Right kidney (tissue), 1 donor: ENCODE results near the gene CPNE9.
A peak's percentile ranks its signal among the peaks of the same experiment; 100 is the strongest.

Source experiments
- DNase-seq: peaks from one replicate; pipeline ENCODE4 v3.0.0-alpha.2; 2016

CPNE9 gene

DNA sequence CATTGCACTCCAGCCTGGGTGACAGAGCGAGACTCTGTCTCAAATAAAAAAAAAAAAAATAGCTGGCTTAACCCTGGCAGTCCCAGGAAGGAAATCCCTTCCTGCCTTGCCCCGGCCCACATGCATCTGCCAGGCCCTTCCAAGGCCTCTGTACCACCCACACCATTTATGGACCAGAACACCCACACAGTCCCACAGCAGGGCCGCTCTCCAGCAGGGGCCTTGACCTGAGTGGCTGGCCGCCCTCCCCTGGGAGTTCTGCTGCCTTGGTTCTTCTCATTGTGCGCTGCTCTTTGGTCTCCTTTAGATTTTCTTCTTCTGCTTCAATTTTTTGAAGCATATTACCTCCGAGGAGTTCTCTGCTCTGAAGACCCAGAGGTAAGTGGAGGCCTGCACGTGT is 16.1 kb upstream of the CPNE9 start:
- no peak for DNase-seq

GRCh38 chr3:9688961-9689360 is 14.7 kb upstream of the CPNE9 start:
- no peak for DNase-seq

DNA sequence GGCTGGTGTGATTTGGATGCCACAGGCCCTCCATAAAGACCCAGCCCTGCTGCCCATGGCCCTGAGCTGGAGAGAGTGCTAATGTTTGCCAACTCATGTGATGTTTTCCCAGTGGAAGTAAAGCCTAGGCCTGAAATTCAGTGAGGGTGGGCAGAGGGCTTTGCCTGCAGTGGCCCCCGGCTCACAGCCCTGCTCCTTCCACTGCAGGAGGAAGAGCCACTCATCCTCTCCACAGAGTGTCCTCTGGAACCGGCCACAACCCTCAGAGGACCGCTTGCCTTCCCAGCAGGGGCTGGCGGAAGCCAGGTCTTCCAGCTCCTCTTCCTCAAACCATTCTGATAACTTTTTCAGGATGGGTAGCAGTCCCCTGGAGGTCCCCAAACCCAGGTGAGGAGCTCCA is 13.9 kb upstream of the CPNE9 start:
- DNase-seq, result no peak

DNA sequence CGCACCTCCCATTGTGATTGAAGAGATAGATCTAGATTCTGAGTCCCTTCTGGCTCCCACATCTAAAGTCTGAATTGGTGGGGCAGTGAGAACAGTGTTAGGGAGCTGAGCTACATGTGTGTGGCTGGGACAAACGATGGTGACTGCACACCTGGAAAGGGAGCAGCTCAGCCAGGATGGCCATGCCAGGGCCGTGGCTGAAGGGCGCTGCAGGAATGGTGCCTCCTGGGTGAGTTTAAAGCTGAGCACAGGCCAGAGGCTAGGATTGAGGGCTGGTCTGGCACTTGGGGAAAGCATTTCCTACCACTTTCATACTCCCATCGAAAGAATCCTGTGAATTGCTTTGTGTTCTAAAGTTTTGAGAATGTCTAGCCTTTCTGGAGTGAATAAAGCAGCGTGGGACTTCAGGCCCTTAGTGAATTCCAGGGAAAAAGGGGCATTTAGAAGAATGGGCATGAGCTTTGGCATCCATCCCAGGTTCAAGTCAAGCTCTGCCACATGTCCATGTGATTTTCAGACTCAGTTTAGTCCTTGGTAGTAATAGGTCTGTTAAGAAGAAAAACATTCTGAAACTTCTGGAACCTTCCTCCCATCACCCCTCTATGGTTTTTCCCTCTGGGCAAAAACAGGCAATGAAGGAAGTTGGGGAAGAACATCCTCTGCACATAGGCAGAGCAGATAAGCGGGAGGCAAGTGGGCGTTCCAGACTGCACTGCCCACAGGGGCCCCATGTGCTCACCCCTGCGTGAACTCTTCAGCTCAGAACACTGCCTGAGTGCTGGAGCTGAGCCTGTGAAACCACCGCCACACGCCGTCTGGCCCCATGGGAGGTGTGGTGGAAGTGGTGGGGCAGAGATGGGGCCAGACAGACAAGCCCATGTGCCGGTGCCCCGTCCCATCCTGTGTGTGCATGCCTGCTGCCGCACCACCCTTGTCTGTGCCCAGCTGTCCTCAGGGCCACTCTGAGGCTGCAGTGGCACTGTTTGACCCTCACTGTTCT is 12.9 kb upstream of the CPNE9 start:
- DNase-seq, result no peak

DNA sequence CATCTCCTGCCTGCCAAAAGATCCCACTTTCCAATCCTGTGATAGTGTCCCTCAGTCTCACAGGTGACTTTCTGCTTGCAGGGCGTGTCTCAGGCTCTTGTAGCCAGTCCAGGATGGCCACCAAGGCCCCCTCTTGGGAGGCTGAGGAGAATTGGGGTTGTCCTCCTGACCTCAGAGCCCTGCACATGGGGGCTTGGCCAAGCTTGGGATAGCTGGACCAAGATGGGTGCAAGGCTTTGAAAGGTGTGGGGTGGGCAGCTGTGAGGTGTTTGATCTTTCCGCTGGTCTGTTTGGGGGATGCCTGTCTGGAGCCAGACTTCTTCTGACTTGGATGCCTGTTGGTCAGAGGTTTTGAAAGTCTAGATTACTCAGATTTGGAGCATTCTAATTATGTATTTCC is 12.0 kb upstream of the CPNE9 start:
- DNase-seq, result no peak

DNA sequence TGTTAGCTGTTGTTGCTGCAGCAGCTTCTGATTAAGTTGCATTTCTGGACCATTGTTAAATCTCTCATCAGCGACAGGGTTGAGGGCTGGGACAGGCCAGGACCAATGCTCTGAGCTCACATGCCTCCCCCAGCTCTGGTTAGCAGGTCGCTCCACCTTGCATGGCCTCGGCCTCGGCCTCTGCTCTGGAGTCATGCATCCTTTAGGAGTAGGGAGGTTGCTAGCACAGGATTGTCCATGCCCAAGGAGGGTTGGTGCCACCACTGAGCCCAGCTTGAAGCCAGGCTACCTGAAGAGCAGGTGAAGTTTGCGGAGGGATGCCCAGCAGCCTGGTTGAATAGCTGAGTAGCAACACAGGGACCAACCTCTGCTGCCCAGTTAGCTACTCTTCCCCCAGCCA is 11.2 kb upstream of the CPNE9 start:
- no peak for DNase-seq

DNA sequence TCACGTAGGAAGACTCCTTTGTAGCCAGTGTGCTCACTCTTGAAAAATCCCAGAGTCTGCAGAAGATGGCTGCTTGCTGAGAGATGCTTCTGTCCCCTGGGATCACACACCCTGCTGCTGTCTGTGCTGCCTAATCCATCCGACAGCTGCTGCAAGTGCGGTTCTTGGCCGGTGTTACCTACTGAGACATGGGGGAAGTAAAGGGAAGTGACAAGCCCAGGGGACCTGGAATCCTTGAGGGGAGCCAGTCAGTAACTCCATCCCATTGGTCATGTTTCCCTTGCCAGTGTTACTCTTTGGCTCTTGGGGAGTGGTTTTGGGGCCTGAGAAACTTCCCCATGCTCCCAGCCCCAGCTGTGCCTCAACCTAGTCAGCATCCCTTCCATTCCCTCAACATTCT is 8.3 kb upstream of the CPNE9 start:
- no peak for DNase-seq

- DNase-seq, result no peak
Measured at GRCh38 chr3:9695746-9696145, 7.9 kb upstream of the CPNE9 start.

GRCh38 chr3:9696480-9697220 is 7.0 kb upstream of the CPNE9 start:
- no peak for DNase-seq

DNA sequence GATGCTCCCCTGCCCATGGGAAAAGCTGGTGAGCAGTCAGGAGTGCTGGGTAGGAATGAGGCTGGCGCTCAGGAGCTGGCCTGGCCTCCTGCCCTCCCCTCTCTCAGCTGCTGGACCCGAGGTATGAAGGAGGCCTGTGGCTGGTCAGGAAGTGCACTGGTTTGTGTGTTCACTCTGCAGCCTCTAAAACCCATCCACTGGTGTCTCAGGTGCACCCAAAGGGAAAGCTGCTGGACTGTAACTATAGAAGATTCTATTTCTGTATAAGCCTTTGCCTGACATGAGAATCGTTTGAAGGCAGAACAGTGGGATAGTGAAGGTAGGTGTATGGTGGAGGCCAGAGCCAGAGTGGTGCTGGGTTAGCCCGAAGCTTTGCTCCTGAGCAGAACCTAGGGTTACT is 5.7 kb upstream of the CPNE9 start:
- no peak for DNase-seq

DNA sequence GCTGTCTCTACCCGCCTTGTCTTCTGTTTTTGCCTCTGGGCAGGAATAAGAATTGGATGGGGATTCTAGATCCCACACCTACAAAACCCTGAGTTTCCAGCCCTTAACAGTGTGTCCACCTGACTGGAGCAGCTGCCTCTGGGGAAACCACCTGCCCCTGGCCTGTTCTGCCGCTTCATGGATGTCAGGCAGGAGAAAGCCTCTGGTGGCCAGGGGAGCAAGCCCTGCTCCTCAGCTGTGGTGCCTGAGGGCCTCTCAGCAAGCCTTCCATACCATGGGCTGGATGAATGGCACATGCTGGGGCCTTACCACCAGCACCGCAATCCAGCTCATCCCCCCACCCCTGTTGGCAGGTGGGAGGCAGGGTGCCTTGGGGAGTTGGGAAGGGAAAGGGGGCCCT is 5.3 kb upstream of the CPNE9 start:
- DNase-seq, result no peak

GRCh38 chr3:9700536-9700935 is 3.1 kb upstream of the CPNE9 start:
- DNase-seq, result no peak

DNA sequence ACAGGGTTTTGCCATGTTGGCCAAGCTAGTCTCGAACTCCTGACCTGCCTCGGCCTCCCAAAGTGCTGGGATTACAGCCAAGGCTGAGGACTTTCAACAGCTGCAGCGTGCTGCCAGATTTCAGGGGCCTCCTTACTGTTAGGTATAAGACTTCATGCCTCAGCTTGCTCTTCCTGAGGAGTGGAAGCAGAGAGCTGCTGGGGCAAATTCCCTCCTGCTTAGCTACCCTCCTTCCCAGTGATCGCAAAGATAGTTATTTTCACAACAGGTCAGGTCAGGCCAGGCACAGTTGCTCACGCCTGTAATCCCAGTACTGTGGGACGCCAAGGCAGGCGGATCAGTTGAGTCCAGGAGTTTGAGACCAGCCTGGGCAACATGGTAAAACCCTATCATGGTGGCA is 2.6 kb upstream of the CPNE9 start:
- no peak for DNase-seq

DNA sequence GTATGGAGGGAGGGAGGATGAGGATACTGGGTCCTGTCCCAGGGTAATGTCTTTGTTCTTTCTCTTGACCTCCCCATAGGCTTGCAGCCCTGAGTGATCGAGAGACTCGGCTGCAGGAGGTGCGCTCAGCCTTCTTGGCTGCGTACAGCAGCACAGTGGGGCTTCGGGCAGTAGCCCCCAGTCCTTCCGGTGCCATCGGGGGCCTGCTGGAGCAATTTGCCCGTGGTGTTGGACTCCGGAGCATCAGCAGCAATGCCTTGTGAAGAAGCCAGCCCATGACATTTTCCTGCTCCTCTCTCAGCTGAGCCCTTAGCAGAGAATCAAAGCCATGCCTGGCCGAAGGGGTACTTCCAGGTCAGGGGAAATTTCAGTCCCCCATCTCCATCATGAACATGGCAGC is 1.9 kb upstream of the CPNE9 start:
- DNase-seq, result no peak

DNA sequence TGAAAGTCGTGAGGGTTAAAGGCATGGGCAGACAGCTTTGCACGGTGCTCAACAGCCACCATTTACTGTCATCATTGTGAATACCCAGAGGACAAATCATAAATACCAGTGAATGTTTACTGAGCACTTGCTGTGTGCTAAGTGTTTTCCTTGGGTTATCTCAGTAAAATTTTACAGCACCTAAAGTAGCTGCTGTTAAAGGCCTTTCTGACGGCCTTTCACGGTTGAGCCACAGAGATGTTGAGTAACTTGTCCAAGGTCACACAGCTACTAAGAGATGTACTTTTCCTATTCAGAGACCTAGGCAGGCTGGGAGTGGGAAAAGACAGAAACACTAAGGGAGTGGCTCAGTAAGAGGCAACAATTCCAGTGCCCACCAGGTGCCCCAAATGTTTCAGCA is 393 bp upstream of the CPNE9 start:
- peak; percentile 10 for DNase-seq

DNA sequence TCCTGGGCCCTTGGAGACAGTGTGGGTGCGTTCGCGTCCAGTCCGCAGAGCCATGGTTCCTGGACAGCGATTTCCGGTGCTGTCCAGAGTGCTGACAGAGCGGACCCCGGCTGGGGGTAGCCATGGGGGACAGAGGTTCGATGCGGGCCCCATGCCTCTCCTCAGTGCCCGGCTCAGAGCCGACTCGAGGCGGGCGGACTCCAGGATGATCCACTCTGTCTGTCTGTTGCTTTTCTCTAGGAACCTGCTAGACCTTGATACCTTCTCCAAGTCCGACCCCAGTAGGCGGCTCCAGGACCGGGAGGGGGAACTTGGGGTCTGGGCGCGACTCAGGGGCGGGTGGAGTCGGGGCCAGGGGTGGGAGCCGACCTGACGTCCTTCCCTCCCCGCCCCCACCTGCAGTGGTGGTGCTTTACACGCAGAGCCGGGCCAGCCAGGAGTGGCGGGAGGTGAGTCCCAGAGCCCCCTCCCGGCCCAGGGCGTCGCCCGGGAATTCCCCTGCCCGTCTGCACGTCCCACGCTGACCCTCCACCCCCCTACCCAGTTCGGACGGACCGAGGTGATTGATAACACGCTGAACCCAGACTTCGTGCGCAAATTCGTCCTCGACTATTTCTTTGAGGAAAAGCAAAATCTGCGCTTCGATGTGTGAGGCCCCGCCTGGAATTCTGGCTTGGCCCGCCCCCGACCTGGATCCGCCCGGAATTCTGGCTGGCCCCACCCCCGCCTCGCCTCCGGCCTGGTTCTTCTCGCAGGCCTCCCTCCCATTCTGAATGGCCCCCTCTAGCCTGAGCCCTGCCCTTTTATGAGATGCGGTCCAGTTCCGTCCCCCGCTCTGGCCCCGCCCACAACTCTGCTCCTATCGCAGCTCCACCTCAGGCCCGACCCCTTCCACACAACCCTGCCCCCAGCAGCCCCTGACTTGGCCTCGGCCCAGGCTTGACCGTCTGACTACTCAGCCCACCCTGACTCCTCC is 1.0 kb downstream of the CPNE9 start:
- DNase-seq, result peak; percentile 56

DNA sequence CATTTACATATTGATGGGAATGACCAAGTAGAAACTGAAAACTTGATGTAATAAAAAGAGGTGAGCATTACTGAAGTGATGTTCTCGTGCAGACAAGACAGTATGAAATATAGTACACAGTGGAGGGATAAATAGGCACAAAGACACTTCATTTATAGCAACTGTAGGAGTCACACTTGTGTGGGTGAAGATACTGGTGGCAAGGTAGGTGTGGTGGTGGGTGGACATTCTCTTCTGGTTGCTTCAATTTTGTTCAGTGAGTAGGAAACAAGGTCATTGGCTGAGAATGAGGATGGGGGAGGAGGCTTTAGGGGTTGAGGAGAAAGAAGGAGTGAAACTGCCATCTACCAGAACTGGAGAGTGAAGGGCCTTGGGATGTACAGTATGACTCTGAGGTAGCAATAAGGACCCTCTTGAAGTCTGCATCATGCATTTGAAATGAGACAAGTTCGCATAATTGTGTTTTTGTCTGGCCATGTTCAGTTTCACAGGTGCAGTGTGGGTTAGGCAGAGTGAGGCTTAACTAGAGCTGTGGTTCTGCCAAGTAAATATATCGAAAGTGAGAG is 6.6 kb downstream of the CPNE9 start:
- DNase-seq, result no peak

- no peak for DNase-seq
Measured at GRCh38 chr3:9712415-9712814, 8.8 kb downstream of the CPNE9 start.

DNA sequence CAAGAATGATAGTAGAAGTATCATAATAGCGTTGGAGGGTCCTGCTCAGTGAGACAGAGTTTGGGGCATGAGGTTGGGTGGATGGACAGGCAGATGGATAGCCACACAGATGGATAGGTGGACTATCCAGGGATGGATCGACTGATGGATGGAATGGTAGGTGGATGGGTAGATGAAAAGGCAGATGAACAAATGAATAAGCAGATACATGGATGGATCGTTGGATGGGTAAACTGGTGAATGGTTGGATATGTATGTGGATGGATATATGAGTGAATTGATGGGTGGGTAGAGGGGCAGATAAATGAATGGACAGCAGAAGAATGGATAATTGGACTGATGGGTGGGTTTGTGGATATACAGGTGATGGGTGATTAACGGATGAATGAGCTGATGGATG is 9.5 kb downstream of the CPNE9 start:
- no peak for DNase-seq

- DNase-seq, result no peak
Measured at GRCh38 chr3:9715136-9715535, 11.5 kb downstream of the CPNE9 start.

- no peak for DNase-seq
Measured at GRCh38 chr3:9715764-9716437, 12.3 kb downstream of the CPNE9 start.
